BLaER1 (cell line): ENCODE measurements around the gene HEATR5A.
"Not testable (repeated sequence)": the region's sequence is repeated elsewhere in the genome, so short reads cannot be mapped to it uniquely, and the experiment has no call there.

Experiments
- H3K27ac ChIP-seq: shearing (Covaris generic); formaldehyde crosslinking; 2 replicates; pipeline ENCODE4 v1.8.1; 2022
- H3K27me3 ChIP-seq: shearing (Covaris generic); formaldehyde crosslinking; 2 replicates; pipeline ENCODE4 v1.8.1; 2022
- H3K36me3 ChIP-seq: shearing (Covaris generic); formaldehyde crosslinking; 2 replicates; pipeline ENCODE4 v1.8.1; 2022
- H3K4me1 ChIP-seq: shearing (Covaris generic); formaldehyde crosslinking; 2 replicates; pipeline ENCODE4 v1.8.1; 2022
- H3K4me2 ChIP-seq: shearing (Covaris generic); formaldehyde crosslinking; 2 replicates; pipeline ENCODE4 v1.8.1; 2022
- H3K4me3 ChIP-seq: shearing (Covaris generic); formaldehyde crosslinking; 2 replicates; pipeline ENCODE4 v1.8.1; 2022
- H3K9ac ChIP-seq: shearing (Covaris generic); formaldehyde crosslinking; 2 replicates; pipeline ENCODE4 v1.8.1; 2022
- H3K9me3 ChIP-seq: shearing (Covaris generic); formaldehyde crosslinking; 2 replicates; pipeline ENCODE4 v1.8.1; 2022
- H4K20me1 ChIP-seq: shearing (Covaris generic); formaldehyde crosslinking; 2 replicates; pipeline ENCODE4 v1.8.1; 2022
- Cebpa-rat ChIP-seq: shearing (Covaris generic); IDR thresholded peaks from 2 replicates; pipeline ENCODE4 v1.8.1; 2022

Gene HEATR5A

DNA sequence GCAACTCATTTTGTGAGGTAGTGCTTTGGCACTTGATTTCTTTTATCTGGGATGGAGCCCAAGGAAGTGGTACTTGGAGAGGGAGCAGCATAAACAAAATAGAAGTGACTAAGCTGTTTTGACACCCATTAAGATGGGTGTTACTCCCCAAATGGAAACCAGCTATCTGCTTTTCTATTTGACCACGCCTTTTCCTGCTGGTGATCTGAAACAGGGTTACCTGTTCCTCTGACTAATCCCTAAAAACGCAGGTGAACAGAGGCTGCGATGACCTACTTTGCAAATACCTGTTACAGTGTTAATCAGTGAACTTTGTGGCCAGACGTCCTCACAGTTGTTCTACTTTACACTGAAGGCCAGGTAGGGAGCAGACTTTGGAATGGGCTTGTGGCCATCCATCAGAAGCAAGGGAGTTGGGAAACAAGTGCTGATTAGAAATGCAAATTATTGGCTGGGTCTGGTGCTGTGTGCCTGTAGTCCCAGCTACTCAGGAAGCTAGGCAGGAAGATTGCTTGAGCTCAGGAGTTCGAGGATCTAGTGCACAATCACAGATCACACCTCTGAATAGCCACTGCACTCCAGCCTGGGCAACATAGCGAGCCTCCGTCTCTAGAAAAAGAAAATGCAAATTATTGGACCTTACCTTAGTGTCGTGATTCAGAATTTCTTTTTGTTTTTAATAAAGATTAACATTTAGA, 154.5 kb downstream of the HEATR5A start:
- Histone ChIP-seq H3K4me3 (no peak overlapping the region), H3K27ac (no peak overlapping the region)

DNA sequence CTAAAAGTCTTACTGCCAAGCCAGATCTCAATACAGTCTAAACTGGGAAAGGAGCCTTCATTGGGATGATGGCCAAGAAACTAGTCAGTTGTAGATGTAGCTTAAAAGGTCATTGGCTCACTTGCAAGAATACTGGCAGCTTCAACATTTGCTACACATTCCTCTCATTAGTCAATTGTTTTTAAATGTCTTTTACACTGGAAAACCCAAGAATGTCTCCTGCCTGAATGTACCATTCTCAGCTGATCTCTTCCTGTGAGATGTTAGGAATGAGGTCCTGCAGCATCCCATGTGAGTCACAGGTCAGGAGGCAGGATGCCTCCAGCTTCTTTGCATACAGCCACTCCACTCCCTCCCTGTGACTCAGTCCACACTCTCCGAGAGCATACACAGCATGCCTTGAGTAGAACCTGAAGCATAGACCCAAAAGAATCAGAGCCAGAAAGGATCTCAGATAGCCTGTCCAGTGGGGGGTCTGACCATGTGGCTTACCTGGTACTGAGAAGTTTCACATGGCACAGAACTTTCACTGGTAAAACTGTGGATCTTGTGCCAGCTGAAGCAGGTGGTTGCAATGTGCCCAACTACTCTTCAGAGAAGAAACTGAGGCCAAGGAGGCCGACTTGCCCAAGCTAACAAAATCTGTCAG, 156.7 kb downstream of the HEATR5A start:
- H3K27ac ChIP-seq, result no peak overlapping the region
- H3K27me3 ChIP-seq, result no peaks in the 10 kb centered on the region
- no peak for TF ChIP-seq Cebpa-rat
- H3K36me3 ChIP-seq, result no peaks in the 10 kb centered on the region
- peaks cover 24% of the 10 kb centered on the region for H3K4me1 ChIP-seq
- no peaks in the 10 kb centered on the region for H4K20me1 ChIP-seq
- no peaks in the 10 kb centered on the region for H3K9me3 ChIP-seq
- no peak overlapping the region for H3K9ac ChIP-seq
- no peak overlapping the region for H3K4me2 ChIP-seq
- H3K4me3 ChIP-seq, result no peak overlapping the region

More for the DNA sequence above, 154.5 kb downstream of the HEATR5A start:
- no peaks in the 10 kb centered on the region for H3K27me3 ChIP-seq
- 0 out of 2 replicates have a peak, but pooled peaks cover 5% of the 10 kb centered on the region for H3K36me3 ChIP-seq
- no peak for TF ChIP-seq Cebpa-rat
- H3K9me3 ChIP-seq, result peaks cover 22% of the 10 kb centered on the region
- no peak overlapping the region for H3K9ac ChIP-seq
- H3K4me1 ChIP-seq, result peaks cover 24% of the 10 kb centered on the region
- no peak overlapping the region for H3K4me2 ChIP-seq
- H4K20me1 ChIP-seq, result no peaks in the 10 kb centered on the region

DNA sequence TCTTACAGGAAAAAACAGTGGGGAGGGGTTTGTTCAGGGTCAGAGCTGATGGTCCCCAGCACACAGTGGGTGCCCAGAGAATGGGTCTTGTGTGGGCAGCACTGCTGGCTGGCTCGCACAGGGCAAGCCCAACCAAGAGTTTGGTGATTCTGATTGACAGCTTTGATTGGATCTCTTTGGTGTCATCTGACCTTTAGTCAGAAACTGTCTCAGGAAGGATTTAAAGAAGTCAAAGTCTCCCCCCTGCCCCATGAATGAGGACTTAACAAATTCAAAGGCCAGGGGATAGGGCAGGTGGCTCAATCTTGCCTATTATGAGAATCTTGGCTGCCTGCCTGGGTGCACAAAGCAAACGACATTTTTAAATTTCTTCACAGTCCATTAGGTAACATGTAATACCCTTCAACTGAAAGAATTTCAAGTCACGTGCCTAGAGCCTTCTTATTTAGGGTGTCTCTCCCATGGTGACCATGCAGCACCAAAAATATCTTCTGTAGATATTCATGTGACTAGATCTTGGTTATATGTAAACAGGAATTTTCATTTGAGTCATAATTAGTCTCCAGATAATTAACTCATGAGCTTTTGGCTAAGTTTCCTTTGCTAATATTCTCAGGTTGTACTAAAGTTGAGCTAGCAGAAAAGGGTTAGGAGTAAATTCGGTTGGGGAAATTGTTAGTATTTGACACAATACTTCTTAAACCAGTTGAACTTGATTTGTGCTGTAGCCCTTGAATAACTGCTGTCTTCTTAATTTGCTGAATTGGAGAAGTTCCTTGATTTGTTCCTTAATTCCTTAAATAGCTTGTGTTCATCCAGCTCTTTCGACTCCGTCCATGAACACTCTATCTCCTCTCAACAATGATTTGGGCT, 158.3 kb downstream of the HEATR5A start:
- peak overlapping the region; percentile 56 for H3K4me2 ChIP-seq
- no peak overlapping the region for H3K4me3 ChIP-seq

GRCh38 chr14:31261523-31261858, 158.9 kb downstream of the HEATR5A start:
- Histone ChIP-seq H3K9ac (0 out of 2 replicates have a peak overlapping the region, but pooled peaks have one; percentile 8), H3K4me3 (no peak overlapping the region), H3K36me3 (no peaks in the 10 kb centered on the region), H3K27ac (peak overlapping the region; percentile 58), H3K4me2 (peak overlapping the region; percentile 56), H3K9me3 (no peaks in the 10 kb centered on the region), H3K4me1 (peaks cover 24% of the 10 kb centered on the region), H4K20me1 (no peaks in the 10 kb centered on the region), H3K27me3 (no peaks in the 10 kb centered on the region)
- no peak for TF ChIP-seq Cebpa-rat

More for the DNA sequence above, 158.3 kb downstream of the HEATR5A start:
- H4K20me1 ChIP-seq, result no peaks in the 10 kb centered on the region
- 0 out of 2 replicates have a peak overlapping the region, but pooled peaks have one; percentile 8 for H3K9ac ChIP-seq
- no peak for TF ChIP-seq Cebpa-rat
- H3K9me3 ChIP-seq, result no peaks in the 10 kb centered on the region
- H3K27ac ChIP-seq, result peak overlapping the region; percentile 58
- H3K36me3 ChIP-seq, result no peaks in the 10 kb centered on the region
- no peaks in the 10 kb centered on the region for H3K27me3 ChIP-seq
- H3K4me1 ChIP-seq, result peaks cover 24% of the 10 kb centered on the region

DNA sequence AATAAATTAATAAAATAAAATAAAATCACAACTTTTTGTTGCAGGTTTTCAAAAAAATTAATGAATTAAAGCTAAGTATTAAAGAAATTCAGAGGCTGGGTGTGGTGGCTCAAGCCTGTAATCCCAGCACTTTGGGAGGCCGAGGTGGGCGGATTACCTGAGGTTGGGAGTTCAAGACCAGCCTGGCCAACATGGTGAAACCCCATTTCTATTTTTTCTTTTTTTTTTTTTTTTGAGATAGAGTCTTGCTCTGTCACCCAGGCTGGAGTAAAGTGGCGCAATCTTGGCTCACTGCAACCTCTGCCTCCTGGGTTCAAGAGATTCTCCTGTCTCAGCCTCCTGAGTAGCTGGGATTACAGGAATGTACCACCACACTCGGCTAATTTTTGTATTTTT, 161.3 kb downstream of the HEATR5A start:
- not testable (repeated sequence) for H3K4me2 ChIP-seq, H3K4me3 ChIP-seq, H4K20me1 ChIP-seq, H3K27ac ChIP-seq, H3K9me3 ChIP-seq, H3K9ac ChIP-seq, H3K36me3 ChIP-seq, H3K27me3 ChIP-seq
- H3K4me1 ChIP-seq, result peaks cover 24% of the 10 kb centered on the region

DNA sequence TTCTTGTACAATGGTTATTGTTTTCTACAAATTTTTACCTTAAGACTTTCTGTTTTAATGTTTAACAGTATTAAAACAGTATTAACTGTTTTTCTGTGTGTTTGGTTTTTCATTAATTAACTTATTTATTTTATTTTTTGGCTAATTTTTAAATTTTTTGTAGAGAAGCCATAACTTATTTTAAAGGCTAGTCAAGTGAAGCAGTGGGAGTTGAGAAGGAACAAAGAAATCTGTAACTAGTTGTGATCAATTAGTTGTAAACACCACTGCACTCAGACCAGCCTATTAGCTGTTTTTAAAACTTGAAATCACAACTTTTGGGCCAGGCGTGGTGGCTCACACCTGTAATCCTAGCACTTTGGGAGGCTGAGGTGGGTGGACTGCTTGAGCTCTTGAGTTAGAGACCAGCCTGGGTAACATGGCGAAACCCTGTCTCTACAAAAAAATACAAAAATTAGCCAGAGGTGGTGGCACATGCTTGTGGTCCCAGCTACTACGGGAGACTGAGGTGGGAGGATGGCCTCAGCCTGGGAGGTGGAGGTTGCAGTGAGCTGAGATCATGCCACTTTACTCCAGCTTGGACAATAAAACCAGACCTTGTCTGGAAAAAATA, 161.8 kb downstream of the HEATR5A start:
- Histone ChIP-seq H3K4me2 (no peak overlapping the region), H3K9ac (no peak overlapping the region), H3K4me1 (peaks cover 24% of the 10 kb centered on the region), H3K9me3 (no peaks in the 10 kb centered on the region), H3K4me3 (no peak overlapping the region), H3K27me3 (no peaks in the 10 kb centered on the region), H3K27ac (no peak overlapping the region), H4K20me1 (no peaks in the 10 kb centered on the region), H3K36me3 (no peaks in the 10 kb centered on the region)
- no peak for TF ChIP-seq Cebpa-rat

- H3K4me3 ChIP-seq, H3K9ac ChIP-seq, H3K4me2 ChIP-seq, H4K20me1 ChIP-seq, H3K36me3 ChIP-seq, H3K27me3 ChIP-seq, H3K9me3 ChIP-seq, H3K27ac ChIP-seq: not testable (repeated sequence)
- H3K4me1 ChIP-seq, result peaks cover 18% of the 10 kb centered on the region
These were observed 162.6 kb downstream of the HEATR5A start for GRCh38 chr14:31257554-31258426.

DNA sequence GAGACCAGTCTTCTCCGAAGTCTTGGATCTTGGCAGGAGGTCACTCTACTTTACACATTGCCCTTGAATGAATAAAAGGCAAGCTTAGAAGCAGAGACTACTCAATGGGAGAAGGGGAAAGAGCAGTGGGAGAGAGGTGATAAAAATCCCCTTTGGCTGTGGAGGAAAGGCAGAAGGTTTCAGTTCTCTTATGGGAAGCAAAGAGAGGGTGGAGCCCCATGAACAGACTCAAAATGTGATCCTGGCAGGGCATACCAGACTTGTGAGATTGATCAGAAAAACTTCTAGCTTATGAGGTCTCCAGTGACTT, 163.2 kb downstream of the HEATR5A start:
- no peak for TF ChIP-seq Cebpa-rat
- Histone ChIP-seq H3K27ac (no peak overlapping the region), H3K4me1 (peaks cover 12% of the 10 kb centered on the region), H3K4me3 (no peak overlapping the region), H3K4me2 (no peak overlapping the region), H3K9me3 (no peaks in the 10 kb centered on the region), H4K20me1 (no peaks in the 10 kb centered on the region), H3K9ac (no peak overlapping the region), H3K36me3 (no peaks in the 10 kb centered on the region), H3K27me3 (no peaks in the 10 kb centered on the region)

DNA sequence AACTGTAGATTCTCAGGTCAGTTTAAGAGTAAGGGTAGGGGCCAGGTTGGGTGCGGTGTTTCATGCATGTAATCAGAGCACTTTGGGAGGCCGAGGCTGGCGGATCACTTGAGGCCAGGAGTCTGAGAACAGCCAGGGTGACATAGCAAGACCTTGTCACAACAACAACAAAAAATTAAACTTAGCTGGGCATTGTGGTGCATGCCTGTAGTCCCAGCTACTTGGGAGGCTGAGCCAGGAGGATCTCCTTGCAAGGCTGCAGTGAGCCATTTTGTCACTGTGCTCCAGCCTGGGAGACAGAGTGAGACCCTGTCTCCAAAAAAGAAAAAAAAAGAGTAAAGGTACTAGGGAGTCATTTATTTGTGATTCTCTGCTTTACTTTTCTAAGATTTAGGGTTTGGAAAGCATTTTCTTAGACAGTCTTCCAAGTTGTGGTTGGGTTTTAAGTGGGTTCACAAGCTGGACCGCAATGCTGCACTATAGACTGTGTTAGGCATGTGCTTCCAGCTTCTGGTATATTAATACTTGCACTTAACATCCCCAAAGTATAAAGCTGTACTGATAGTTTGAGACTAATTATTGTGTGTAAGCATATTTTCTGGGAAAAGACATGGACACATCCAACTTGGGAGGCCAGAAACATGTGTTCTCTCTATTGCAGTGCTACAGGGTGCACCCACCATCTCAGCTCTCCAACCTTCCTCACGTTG, 163.7 kb downstream of the HEATR5A start:
- no peaks in the 10 kb centered on the region for H3K27me3 ChIP-seq
- peaks cover 7% of the 10 kb centered on the region for H3K4me1 ChIP-seq
- H3K4me2 ChIP-seq, result no peak overlapping the region
- H3K36me3 ChIP-seq, result no peaks in the 10 kb centered on the region
- no peak overlapping the region for H3K27ac ChIP-seq
- H3K4me3 ChIP-seq, result no peak overlapping the region
- H3K9me3 ChIP-seq, result no peaks in the 10 kb centered on the region
- H4K20me1 ChIP-seq, result no peaks in the 10 kb centered on the region
- H3K9ac ChIP-seq, result no peak overlapping the region
- no peak for TF ChIP-seq Cebpa-rat

DNA sequence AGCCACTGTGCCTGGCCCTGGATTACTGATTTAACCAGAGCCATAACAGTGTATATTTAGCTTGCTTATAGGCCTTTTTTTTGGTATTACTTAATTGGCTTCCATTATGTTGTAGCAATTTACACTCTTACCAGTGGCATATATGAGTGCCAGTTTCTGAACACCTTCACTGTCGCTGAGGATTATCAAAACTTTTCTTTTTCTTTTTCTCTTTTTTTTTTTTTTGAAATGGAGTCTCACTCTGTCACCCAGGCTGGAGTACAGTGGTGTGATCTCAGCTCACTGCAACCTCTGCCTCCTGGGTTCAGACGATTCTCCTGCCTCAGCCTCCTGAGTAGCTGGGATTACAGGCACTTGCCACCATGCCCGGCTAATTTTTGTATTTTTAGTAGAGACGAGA, 164.4 kb downstream of the HEATR5A start:
- H3K36me3 ChIP-seq, H3K4me2 ChIP-seq, H3K27me3 ChIP-seq, H3K9ac ChIP-seq, H4K20me1 ChIP-seq, H3K27ac ChIP-seq, H3K4me1 ChIP-seq, H3K4me3 ChIP-seq, H3K9me3 ChIP-seq: not testable (repeated sequence)
